Endodermal cell (in vitro differentiated cells): ENCODE results near the gene PDCD4. TPM values are rescaled to one million over a fixed set of nuclear protein-coding genes. Genes with fewer than 3 reads are reported as not detected.

ENCODE experiments used
- DNase-seq: peaks from one replicate; pipeline ENCODE4 v3.0.0-alpha.2; 2017
- H3K27ac ChIP-seq: 2 replicates; pipeline ENCODE4 v1.5.1; 2013; ENCODE audit warnings: mild to moderate bottlenecking, low read depth, low read length, moderate library complexity
- H3K27me3 ChIP-seq: 2 replicates; pipeline ENCODE4 v1.6.1; 2013; ENCODE audit warnings: mild to moderate bottlenecking, low read length, moderate library complexity; ENCODE audit not compliant: insufficient read depth, control insufficient read depth, poor library complexity, severe bottlenecking
- H3K36me3 ChIP-seq: 2 replicates; pipeline ENCODE4 v1.7.0; 2013; ENCODE audit warnings: mild to moderate bottlenecking, low read length, moderate library complexity; ENCODE audit not compliant: control insufficient read depth, insufficient read depth
- H3K4me1 ChIP-seq: one replicate; pipeline ENCODE4 v1.7.0; 2013; ENCODE audit warnings: low read length; ENCODE audit not compliant: control insufficient read depth, insufficient read depth
- H3K4me3 ChIP-seq: 2 replicates; pipeline ENCODE4 v1.5.1; 2013; ENCODE audit warnings: mild to moderate bottlenecking, low read length, moderate library complexity
- H3K9ac ChIP-seq: 2 replicates; pipeline ENCODE4 v1.6.1; 2013; ENCODE audit warnings: mild to moderate bottlenecking, low read length, moderate library complexity; ENCODE audit not compliant: poor library complexity, severe bottlenecking; ENCODE audit errors: extremely low read depth
- H3K9me3 ChIP-seq: 2 replicates; pipeline ENCODE4 v1.6.1; 2013; ENCODE audit warnings: mild to moderate bottlenecking, low read length, moderate library complexity; ENCODE audit not compliant: control insufficient read depth
- H3K27ac Mint-ChIP-seq: 2 replicates; pipeline ENCODE4 v1.8.0; 2020; ENCODE audit warnings: mixed read lengths
- H3K27me3 Mint-ChIP-seq: 2 replicates; pipeline ENCODE4 v1.8.0; 2021; ENCODE audit warnings: mild to moderate bottlenecking, mixed read lengths; ENCODE audit not compliant: insufficient read depth
- H3K36me3 Mint-ChIP-seq: 2 replicates; pipeline ENCODE4 v1.8.0; 2020; ENCODE audit warnings: low read depth, mixed read lengths
- H3K4me1 Mint-ChIP-seq: 2 replicates; pipeline ENCODE4 v1.8.0; 2020; ENCODE audit warnings: mixed read lengths
- H3K4me3 Mint-ChIP-seq: 2 replicates; pipeline ENCODE4 v1.8.0; 2020; ENCODE audit warnings: mild to moderate bottlenecking, moderate library complexity, mixed read lengths
- H3K9me3 Mint-ChIP-seq: 2 replicates; pipeline ENCODE4 v1.8.0; 2020; ENCODE audit warnings: mild to moderate bottlenecking, mixed read lengths
- CTCF ChIP-seq: fragments of 200-600 bp; sonication (generic); conservative IDR thresholded peaks from 2 replicates; pipeline ENCODE4 v1.5.0; 2021; ENCODE audit warnings: antibody characterized with exemption, mild to moderate bottlenecking
- WGBS, 2 experiments: methylation state at CpG; one replicate each; pipeline versions ENCODE4 v1.1.5 to v1.1.7; 2013; ENCODE audit warnings: missing lambda C conversion rate in 2 of 2, mixed read lengths in 1 of 2; ENCODE audit not compliant: insufficient coverage in 1 of 2, insufficient read length in 1 of 2; 5-methylcytosine and 5-hydroxymethylcytosine counted together
- total RNA-seq, 2 donors: library from RNA; stranded (reverse); fragmentation: NEBNext Ultra II Directional in 1 of 2; extraction: Animal tissue kit (Norgen Biotek cat#: 25700) in 1 of 2; gene quantifications; 2 replicates in 1 of 2; 3 replicates in 1 of 2; pipeline ENCODE4 v1.2.1, GENCODE V29; 2021

Gene PDCD4
- total RNA-seq, 2 donors from 2014 or later: 46.5 to 48.5 TPM

GRCh38 chr10:110861930-110862649 lies 9.6 kb upstream of the PDCD4 start:
- TF ChIP-seq CTCF: no peak
- peaks cover 1% of the 10 kb centered on the region for H3K9me3 Mint-ChIP-seq
- DNase-seq: no peak
- Histone ChIP-seq H3K9ac (no peak overlapping the region), H3K27me3 (no peaks in the 10 kb centered on the region), H3K9me3 (no peaks in the 10 kb centered on the region), H3K36me3 (no peaks in the 10 kb centered on the region), H3K4me1 (peaks cover 18% of the 10 kb centered on the region), H3K27ac (no peak overlapping the region), H3K4me3 (no peak overlapping the region)
- 89 to 95% methylated on average over 6 of the region's 6 CpGs for WGBS, 2 experiments
- H3K4me1 Mint-ChIP-seq: peaks cover 46% of the 10 kb centered on the region
- no peaks in the 10 kb centered on the region for H3K27me3 Mint-ChIP-seq
- H3K27ac Mint-ChIP-seq: no peak overlapping the region
- no peak overlapping the region for H3K4me3 Mint-ChIP-seq
- no peaks in the 10 kb centered on the region for H3K36me3 Mint-ChIP-seq

GRCh38 chr10:110862961-110863360 lies 8.8 kb upstream of the PDCD4 start:
- no peaks in the 10 kb centered on the region for H3K9me3 ChIP-seq
- H3K27ac ChIP-seq: no peak overlapping the region
- no peak overlapping the region for H3K9ac ChIP-seq
- peaks cover 46% of the 10 kb centered on the region for H3K4me1 Mint-ChIP-seq
- WGBS, 2 experiments: 93 to 100% methylated on average over 3 to 6 of the region's 6 CpGs
- no peak for TF ChIP-seq CTCF
- H3K27ac Mint-ChIP-seq: no peak overlapping the region
- no peaks in the 10 kb centered on the region for H3K36me3 ChIP-seq
- H3K4me3 ChIP-seq: no peak overlapping the region
- no peaks in the 10 kb centered on the region for H3K36me3 Mint-ChIP-seq
- no peaks in the 10 kb centered on the region for H3K27me3 ChIP-seq
- H3K9me3 Mint-ChIP-seq: no peaks in the 10 kb centered on the region
- no peak for DNase-seq
- no peaks in the 10 kb centered on the region for H3K27me3 Mint-ChIP-seq
- no peak overlapping the region for H3K4me3 Mint-ChIP-seq
- H3K4me1 ChIP-seq: peaks cover 16% of the 10 kb centered on the region

- Mint-ChIP-seq H3K9me3 (no peaks in the 10 kb centered on the region), H3K27me3 (no peaks in the 10 kb centered on the region), H3K36me3 (no peaks in the 10 kb centered on the region), H3K4me1 (peaks cover 42% of the 10 kb centered on the region), H3K27ac (no peak overlapping the region), H3K4me3 (no peak overlapping the region)
- Histone ChIP-seq H3K4me3 (no peak overlapping the region), H3K9me3 (no peaks in the 10 kb centered on the region), H3K36me3 (no peaks in the 10 kb centered on the region), H3K27ac (no peak overlapping the region), H3K27me3 (no peaks in the 10 kb centered on the region), H3K9ac (no peak overlapping the region), H3K4me1 (peaks cover 14% of the 10 kb centered on the region)
- DNase-seq: no peak
- no peak for TF ChIP-seq CTCF
Measured at GRCh38 chr10:110863361-110863760, 8.4 kb upstream of the PDCD4 start.
